ENCODE measurements around the gene SMOC1. TPM values are rescaled to one million over a fixed set of nuclear protein-coding genes. Genes with fewer than 3 reads are reported as not detected.

The SMOC1 gene
- total and polyA plus RNA-seq, 9 donors, result 0.35 to 9.1 (median 0.80) TPM

GRCh38 chr14:70029296-70030132, 150.3 kb downstream of the SMOC1 start:
- intact Hi-C loops (cut with DNase I), result loop anchor here in 3 of 4 donors (2.0 to 5.0 kb wide), 2 partner anchors 211 to 212 kb away; no protein-coding TSS in a partner anchor
- no peak for DNase-seq
- Histone ChIP-seq H3K36me3 (no peaks in the 10 kb centered on the region), H3K27me3 (no peaks in the 10 kb centered on the region), H3K27ac (no peak overlapping the region), H3K9me3 (no peaks in the 10 kb centered on the region), H3K4me3 (no peak overlapping the region), H3K4me1 (ENCODE audit: insufficient read depth) (no peaks in the 10 kb centered on the region)
- WGBS, 3 donors, result 54 to 65% (median 59%) methylated on average over 6 of the region's 6 CpGs
- no peak for TF ChIP-seq POLR2A (IDR thresholded peaks at IDR 0.05)

- no peaks in the 10 kb centered on the region for H3K36me3 ChIP-seq
- WGBS, 3 donors, result 74 to 85% (median 80%) methylated on average over 9 of the region's 9 CpGs
- no peak for TF ChIP-seq CTCF (IDR thresholded peaks at IDR 0.05)
- TF ChIP-seq EP300 (IDR thresholded peaks at IDR 0.05), result no peak
- TF ChIP-seq POLR2A (IDR thresholded peaks at IDR 0.05), result no peak
- no peak for DNase-seq
- H3K4me1 ChIP-seq (ENCODE audit: insufficient read depth), result no peaks in the 10 kb centered on the region
- intact Hi-C loops (cut with DNase I), result no loop called here
- no peaks in the 10 kb centered on the region for H3K9me3 ChIP-seq
- H3K4me3 ChIP-seq, result no peak overlapping the region
- no peaks in the 10 kb centered on the region for H3K27me3 ChIP-seq
- H3K27ac ChIP-seq, result no peak overlapping the region
Observed at GRCh38 chr14:70032016-70032415, 152.8 kb downstream of the SMOC1 start.

- no peaks in the 10 kb centered on the region for H3K4me1 ChIP-seq (ENCODE audit: insufficient read depth)
- H3K4me3 ChIP-seq, result no peak overlapping the region
- 52 to 56% (median 53%) methylated on average over 3 of the region's 3 CpGs for WGBS, 3 donors
- no peaks in the 10 kb centered on the region for H3K27me3 ChIP-seq
- no peaks in the 10 kb centered on the region for H3K36me3 ChIP-seq
- no peak for TF ChIP-seq POLR2A (IDR thresholded peaks at IDR 0.05)
- no peak for TF ChIP-seq CTCF (IDR thresholded peaks at IDR 0.05)
- TF ChIP-seq EP300 (IDR thresholded peaks at IDR 0.05), result no peak
- no peak for DNase-seq
- intact Hi-C loops (cut with DNase I), result no loop called here
- no peak overlapping the region for H3K27ac ChIP-seq
- no peaks in the 10 kb centered on the region for H3K9me3 ChIP-seq
Observed at GRCh38 chr14:70032447-70032846, 153.2 kb downstream of the SMOC1 start.

- no peak overlapping the region for H3K4me3 ChIP-seq
- no peaks in the 10 kb centered on the region for H3K4me1 ChIP-seq (ENCODE audit: insufficient read depth)
- H3K36me3 ChIP-seq, result no peaks in the 10 kb centered on the region
- WGBS, 3 donors, result 87 to 95% (median 90%) methylated on average over 7 to 8 of the region's 8 CpGs
- intact Hi-C loops (cut with DNase I), result no loop called here
- H3K9me3 ChIP-seq, result no peaks in the 10 kb centered on the region
- no peak overlapping the region for H3K27ac ChIP-seq
- TF ChIP-seq EP300 (IDR thresholded peaks at IDR 0.05) (no peak), CTCF (IDR thresholded peaks at IDR 0.05) (no peak), POLR2A (IDR thresholded peaks at IDR 0.05) (no peak)
- DNase-seq, result no peak
- H3K27me3 ChIP-seq, result no peaks in the 10 kb centered on the region
Observed at GRCh38 chr14:70033116-70033515, 153.9 kb downstream of the SMOC1 start.

- DNase-seq, result no peak
- Histone ChIP-seq H3K4me3 (no peak overlapping the region), H3K36me3 (no peaks in the 10 kb centered on the region), H3K4me1 (ENCODE audit: insufficient read depth) (no peaks in the 10 kb centered on the region), H3K27me3 (no peaks in the 10 kb centered on the region), H3K9me3 (no peaks in the 10 kb centered on the region), H3K27ac (no peak overlapping the region)
- WGBS, 3 donors, result 62 to 73% (median 63%) methylated on average over 2 of the region's 2 CpGs
- intact Hi-C loops (cut with DNase I), result no loop called here
- TF ChIP-seq POLR2A (IDR thresholded peaks at IDR 0.05), result no peak
- no peak for TF ChIP-seq CTCF (IDR thresholded peaks at IDR 0.05)
- TF ChIP-seq EP300 (IDR thresholded peaks at IDR 0.05), result no peak
Observed at GRCh38 chr14:70033561-70033960, 154.3 kb downstream of the SMOC1 start.

All from ovary (tissue), 9 donors.